ENCODE results near the gene GNAS-AS1.

Gene GNAS-AS1

DNA sequence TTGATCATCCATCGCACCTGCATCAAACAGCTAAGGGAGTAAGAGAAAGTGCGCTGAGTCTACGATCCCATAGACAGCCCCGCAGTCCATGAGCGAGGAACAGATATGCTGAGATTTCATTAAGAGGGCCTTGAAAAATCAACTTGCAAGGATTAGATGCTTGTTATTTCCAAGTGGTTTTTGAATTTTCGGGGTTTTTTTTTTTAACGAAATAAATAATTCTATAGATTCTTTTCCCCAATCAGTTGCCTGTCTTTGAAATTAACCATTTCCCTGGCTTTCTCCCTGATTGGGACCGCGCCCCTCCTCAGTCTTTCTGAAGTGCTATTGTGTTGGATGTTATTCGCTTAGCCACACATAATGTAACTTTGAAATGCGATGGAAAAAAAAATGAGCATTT is 48.6 kb downstream of the GNAS-AS1 start:
- DNase-seq: no peak

DNA sequence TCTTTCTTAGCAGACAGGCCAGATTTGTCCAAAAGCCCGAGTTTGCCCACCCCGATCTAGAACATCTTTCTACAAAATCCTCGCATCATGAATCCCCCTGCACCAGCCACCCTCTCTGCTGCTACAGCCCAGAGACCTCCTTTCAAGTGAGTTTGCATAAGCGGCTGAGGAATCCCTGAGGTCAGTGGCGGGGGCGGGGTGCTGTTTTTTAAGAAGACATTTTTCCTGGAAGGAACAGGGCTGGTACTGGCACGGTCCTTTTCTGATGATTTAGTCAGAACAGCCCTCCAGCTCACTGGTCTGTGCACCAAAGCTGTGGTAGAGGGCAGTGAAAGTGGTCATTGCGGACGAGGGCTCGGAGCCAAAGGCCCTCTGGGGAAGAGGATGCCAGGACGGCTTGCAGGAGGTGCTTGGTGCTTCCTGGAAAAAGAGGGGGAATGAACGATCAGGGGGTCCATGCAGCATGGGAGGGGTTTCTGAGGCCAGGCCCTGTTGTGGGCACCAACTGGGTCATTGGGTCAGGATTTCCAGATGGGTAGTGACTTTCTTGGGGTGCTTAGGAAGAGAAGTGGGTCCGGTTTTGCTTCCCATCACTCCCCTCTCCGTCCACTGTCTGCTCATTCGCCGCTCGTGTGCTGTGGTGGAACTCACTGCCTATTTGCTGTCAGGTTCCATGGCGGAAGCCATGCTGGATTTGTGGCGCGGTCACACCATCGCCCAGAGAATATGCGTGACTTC is 50.4 kb downstream of the GNAS-AS1 start:
- no peak for DNase-seq

DNA sequence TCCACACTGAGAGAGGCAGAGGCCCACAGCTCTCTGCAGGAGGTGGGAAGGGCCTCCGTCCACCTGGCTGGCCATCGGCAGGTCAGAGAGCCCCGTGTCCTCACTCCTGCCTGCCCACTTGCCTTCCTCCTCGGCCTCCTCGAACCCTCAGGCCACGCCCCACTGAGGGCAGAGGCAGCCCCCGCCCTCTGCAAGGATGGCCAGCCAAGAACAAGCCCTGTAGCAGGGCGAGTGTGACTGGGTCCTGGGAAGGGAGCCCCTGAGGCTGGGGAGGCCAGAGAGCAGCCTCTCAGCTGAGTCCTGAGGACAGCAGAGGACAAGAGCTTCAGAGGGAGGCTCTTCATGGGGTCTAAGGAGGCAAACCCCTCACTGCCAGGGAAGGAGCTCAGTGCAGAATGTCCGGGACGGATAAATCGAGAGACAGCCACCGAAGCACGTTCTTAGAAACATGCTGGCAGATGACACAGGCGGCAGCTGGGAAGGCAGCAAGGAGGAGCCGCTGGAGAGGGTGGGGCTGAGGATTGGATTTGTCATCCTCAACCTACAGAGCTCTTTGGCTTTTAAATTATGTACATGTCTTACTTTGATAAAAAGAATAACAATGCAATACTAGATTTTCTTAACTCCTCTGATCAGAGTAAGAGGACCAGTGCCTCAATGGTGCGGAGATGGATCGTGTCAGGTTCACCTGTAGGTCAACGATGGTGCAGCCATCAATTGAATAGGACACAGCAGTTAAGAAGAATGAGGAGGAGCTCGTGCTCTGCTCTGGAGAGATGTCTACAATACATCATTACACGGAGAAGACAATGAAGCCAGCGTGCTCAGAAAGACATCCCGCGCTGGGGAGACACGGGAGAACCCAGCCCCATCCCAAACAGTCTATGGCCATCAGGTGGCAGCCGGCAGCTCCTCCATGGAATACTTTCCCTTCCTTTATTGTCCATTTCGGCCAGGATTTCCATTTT is 53.0 kb downstream of the GNAS-AS1 start:
- no peak for DNase-seq

DNA sequence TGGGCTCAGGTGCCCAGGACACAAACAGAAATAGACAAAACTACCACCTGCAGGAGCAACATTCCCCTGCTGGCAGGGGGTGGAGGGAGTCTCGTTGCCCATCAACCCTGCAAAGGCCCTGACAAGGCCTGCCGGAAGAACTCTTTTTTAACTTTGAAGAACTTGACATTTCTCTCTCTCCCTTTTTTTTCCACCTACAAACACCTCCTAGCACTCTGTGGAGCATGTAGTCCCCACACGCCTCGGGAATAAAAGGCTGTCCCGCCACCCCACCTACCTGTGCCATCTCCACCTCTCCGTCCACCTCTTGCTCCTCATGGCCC is 54.8 kb downstream of the GNAS-AS1 start:
- no peak for DNase-seq

DNA sequence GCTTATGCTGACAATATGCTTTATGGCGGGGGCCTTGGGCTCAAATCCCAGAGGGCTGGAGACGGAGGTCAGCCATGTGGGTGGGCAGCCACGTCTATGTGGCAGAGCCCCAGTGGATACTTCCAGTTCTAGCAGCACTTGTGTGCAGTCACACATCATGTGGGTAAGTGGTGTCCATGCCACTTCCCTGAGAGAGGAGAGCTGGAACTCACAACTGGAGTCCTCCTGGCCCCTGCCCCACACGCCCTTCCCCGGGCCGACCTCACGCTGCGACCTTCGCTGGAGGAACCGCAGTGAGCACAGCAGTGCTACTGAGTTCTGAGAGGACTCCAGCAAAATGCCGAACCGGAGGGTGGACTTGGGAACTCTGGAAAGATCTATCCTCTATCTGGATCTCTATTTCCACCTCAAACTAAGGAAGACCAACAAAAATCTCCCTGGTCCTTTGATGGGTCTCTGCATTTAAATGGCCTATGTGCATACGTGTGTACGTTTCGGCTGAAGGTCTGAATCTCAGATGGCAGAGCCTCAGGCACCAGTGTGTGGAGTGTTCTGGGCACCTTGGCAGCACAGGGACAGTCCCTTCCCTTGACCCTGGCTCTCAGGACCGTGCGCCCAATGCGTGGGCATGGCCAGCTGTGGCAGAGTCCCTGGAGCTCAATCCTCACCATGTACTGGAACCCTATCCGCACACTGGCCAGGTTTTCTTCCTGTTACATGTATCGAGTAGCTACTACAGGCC is 55.4 kb downstream of the GNAS-AS1 start:
- DNase-seq: no peak

GRCh38 chr20:58794510-58795180 is 56.1 kb downstream of the GNAS-AS1 start:
- DNase-seq: no peak

- no peak for DNase-seq
These were observed 56.9 kb downstream of the GNAS-AS1 start for GRCh38 chr20:58793512-58794420.

- DNase-seq: no peak
These were observed 58.3 kb downstream of the GNAS-AS1 start for GRCh38 chr20:58792426-58792825.

DNA sequence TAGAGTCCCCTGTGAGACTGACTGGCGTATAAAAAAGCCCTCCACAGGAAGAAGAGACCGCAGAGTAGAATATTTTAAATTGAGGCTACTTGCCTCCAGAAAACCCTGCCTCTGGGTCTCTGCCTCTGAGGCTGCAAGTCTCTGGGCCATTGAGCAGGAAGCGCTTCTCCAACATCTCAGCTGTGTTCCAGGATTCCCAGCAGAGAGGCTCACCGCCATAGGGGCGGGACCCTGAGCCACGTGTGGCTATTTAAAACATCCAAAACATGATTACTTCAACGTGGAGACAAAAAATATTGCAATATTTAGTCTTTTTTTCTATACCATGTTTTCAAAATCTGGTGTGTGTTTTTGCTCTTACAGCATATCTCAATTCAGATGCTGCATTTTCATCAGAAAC is 59.4 kb downstream of the GNAS-AS1 start:
- no peak for DNase-seq

DNA sequence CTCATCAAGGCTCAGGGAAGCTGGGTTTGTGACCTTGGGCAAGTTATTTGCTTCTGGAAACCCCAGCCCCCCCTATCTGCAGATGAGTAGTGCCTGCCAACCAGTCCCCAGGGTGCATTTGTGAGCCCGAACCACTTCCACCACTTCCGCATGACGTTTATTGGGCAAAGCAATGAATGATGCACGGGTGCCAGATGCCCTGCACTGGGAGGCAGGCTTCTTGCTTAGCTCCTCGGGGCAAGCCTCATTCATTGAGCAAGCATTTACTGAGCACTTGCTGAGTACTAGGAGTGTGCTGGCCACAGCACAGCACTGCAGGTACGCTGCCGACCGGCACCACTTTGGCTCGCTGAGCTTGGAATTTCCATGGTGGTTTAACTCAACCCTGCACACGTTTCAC is 60.2 kb downstream of the GNAS-AS1 start:
- DNase-seq: no peak

DNA sequence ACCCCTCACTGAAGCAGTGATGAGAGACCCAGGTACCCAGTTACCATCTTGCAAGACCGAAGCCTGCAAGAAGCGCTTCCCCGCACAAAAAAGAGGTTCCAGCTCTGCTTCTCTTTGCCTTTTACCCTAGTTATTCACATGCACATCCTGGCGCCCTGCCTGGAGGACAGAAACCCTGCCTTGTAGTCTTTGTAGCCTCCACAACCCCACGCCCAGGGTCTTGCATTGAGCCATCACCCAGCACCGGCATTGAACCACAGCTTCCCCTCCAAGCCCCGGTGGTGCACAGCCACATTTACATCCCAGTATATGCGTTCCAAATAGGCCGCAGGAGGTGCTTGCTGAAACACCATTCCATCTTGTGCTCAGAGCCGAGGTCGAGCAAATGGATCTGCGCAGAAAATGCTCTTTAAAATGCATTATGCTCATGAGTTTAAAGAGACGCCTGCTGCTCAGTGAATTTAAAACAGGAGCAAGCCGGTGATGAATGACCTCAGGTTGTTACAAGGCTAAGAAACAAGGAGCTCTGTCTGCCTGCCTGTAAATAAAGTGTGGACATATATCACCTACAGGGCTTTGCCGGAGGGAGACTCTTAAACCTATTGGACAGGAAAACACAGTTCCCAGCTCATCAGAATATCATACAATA is 61.7 kb downstream of the GNAS-AS1 start:
- no peak for DNase-seq

DNA sequence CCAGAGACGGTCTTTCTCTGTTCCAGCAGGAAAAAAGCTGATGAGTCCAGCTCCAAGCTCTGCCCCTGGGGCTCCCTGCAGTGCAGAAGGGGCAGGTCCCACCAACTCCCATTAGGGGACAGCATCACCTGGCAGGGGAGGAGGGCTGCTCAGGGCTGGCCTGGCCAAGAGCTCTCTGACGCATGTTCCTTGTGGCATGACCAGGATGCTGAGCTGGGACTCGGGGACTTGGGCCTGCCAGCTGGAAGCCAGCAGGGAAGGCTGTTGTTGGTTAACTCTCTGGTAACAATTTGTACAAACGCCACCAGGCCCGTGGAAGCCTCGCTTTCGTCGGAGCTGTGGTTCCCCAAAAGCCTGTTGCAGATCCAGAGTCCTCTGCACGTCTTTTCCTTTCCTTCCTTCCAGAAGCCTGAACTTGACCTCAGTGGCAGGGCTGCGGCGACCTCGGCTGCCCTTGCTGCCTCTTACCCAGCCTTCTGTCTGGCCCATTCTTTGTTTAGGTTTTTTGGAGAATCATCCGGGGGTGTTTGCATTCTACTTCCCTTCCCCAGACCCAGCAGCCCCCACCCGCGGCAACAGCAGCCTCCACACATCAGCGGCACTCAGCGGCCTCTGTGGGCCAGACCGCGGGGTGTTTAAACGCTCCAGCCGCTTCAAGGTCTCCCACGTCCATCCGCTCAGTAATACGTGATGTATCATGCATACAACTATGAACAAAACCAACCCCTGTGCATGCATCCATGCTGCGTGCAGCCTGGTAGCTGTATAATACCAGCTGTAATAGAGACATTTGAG is 63.3 kb downstream of the GNAS-AS1 start:
- DNase-seq: no peak

DNA sequence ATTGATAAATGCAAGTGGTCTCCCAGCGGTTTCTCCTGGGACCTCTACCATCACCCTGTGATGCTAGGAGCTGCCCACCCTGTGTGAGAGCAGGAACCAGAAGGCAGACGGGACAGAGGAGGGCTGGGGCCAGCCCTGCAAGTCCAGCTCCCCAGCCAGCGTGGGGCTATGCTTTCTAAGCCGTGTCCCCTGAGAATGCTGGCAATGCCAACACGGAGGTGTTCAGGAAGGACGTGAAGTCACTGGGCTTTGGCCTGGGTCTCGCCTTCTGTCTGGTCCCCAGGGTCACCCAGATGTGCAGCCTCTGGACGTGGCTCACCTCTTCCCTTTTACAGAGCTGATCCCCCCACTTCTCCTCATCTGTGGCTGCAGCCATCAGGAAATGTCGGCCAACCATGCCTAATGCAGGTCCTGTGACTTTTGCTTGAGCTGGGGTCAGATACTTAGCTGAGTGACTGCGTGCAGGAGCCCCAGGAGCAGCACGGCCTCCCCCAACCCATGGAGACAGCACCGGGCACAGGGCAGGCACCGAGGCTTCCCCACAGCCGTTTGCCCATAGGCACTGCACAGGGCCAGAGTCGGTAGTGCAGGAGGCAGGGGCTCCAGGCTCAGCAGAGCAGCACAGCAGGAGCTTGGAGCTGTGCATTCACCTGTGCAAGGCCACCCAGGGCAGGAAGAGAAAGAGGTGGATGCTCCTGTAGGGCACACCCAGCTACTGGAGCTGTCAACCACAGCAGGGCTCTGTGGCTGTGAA is 66.2 kb downstream of the GNAS-AS1 start:
- no peak for DNase-seq

DNA sequence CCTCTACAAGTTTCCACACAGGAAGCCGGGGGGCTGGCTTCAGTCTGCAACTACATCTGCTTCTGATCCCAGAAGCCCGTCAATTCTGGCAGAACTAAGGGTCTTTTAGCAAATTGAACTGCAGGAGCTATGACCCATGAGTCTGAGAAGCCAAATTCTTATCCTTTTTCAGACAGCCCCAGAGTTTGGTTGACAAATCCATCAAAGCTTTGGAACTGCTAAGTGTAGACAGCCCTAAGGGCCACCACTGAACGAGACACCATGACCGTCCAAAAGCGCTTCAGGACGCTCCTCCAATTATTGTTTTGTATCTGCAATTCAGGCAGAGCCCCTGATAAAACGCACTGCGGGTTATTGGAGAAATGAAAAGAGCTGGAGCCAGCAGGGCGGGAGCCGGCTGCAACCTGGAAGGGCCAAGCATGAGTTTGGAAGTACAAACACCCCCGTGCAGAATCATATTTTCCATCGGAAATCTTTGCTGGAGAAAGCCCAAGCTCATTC is 67.1 kb downstream of the GNAS-AS1 start:
- DNase-seq: no peak

DNA sequence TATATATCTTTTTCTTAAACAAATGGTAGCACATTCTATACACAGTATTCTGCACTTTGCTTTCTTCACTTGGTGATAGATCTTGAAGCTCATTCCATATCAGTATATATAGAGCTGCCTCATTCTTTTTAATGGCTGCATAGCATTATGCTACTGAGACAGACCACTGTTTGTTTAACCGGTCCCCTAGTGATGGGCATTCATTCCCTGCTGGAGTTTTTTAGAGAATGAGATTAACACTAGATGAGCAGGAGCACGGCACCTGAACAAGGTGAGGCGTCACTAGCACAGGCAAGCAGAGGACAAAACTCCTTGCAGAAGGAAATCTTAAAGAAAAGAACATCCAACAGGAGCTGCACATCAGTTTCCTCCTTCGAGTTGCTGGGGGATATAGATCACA is 69.6 kb downstream of the GNAS-AS1 start:
- no peak for DNase-seq

DNA sequence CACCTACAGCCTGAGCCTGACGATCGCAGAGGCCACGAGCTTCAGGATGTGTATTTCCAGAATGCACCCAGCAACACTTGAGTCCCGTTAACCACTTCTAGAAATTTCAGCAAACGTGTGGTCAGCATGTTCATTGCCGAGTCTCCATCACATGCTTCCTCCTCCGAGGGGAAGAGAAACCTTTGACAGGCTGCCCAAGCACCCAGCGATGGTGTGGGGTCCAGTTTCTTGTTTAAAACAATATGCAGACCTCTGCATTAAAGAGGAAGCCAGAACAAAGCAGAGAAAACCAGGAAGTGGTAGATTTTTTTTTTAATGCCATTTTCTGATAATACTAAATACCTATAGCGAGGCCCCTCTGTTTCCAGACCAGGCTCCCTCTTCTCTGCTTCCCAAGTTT is 71.9 kb downstream of the GNAS-AS1 start:
- no peak for DNase-seq

GRCh38 chr20:58777657-58778056 is 73.0 kb downstream of the GNAS-AS1 start:
- DNase-seq: no peak

GRCh38 chr20:58776109-58776508 is 74.6 kb downstream of the GNAS-AS1 start:
- DNase-seq: no peak

DNA sequence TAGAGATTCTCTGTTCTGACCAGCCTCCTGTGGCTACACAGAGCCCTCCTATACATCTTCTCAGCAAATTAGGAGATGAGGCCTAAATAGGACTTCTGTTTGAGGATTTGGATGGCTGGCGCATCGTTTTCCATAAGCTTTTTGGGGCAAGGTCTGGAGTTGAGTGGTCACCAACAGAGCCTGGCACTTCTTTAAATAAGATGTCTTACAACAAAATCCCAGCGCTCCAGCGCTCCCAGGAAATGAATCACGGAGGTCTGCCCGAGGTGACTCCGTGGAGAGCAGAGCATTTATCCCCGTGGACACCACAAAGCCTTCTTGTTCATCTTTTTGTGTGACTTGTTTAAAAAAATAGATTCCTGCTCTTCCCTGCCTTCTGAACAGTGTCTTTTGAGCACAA is 75.3 kb downstream of the GNAS-AS1 start:
- no peak for DNase-seq

Measured in AML-193 (cell line).